SW 1271 (cell line): ENCODE data around the gene OR1F1.
"Not testable (repeated sequence)": the region's sequence is repeated elsewhere in the genome, so short reads cannot be mapped to it uniquely, and the experiment has no call there.

Source experiments
- DNase-seq, 2 experiments: peaks; one replicate each; lab custom pipeline; 2025; lab: John Stamatoyannopoulos, UW

OR1F1 gene

DNA sequence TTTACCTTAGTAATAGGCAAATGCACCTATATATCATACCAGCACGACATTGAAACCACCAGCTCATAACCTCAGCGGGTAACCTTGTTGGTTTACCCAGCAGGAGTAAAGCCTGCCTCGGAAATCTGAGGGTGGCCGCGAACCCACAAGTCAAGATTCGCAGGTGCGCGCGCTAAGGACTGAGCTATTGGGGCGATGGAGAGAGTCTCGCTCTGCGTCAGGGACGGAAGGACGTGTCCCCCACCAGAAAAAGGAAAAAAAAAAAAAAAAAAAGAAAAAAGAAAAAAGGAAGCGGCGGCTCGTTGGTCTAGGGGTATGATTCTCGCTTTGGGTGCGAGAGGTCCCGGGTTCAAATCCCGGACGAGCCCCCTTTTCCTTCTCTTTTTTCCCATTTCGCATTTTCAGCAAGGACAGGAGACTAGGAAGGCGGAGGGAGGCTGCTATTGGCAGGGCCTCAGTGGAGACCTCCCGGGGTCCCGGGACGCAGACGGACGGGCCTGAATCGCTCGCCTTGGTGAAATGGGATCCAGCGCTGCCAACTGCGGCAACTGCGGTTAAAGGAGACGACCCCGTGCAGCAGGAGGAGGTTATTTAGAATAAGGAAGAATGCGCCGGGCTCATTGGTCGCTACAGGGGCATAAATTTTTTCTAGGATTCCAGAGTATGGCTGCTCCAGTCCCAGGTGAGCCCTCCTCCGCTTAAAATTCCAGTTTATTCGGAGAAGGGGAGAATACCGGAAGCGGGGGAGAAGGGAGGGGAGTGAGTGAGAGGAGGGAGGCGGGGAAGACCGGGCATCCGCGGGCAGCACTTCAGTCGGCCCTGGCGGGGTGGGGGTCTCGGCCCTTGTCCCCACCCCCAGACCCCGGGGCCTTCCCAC is at the start of gene OR1F1:
OR1F1 (plus strand) TSS at position 407 of the 877 bp plus-strand sequence.
- DNase-seq = peak in 1 of 2 experiments; percentile 64

DNA sequence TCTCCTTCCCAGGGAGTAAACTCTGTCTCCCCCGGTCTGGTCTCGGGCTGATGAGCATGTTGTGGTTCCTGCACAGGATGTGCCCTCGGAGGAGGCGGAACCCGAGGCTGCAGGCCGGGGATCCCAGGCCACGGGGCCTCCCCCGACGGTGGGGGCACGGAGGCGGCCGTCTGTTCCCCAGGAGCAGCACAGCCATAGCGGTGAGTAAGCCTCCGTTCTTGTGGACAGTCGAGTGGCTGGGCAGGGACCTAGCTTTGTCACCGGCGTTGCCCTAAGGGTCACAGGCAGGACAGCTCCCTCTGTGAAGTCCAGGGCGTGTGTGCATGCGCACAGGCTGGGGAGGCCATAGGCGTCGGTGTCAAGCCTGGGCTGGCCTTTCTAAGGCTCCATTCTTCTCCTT is 49.7 kb upstream of the OR1F1 start:
- no peak for DNase-seq

DNA sequence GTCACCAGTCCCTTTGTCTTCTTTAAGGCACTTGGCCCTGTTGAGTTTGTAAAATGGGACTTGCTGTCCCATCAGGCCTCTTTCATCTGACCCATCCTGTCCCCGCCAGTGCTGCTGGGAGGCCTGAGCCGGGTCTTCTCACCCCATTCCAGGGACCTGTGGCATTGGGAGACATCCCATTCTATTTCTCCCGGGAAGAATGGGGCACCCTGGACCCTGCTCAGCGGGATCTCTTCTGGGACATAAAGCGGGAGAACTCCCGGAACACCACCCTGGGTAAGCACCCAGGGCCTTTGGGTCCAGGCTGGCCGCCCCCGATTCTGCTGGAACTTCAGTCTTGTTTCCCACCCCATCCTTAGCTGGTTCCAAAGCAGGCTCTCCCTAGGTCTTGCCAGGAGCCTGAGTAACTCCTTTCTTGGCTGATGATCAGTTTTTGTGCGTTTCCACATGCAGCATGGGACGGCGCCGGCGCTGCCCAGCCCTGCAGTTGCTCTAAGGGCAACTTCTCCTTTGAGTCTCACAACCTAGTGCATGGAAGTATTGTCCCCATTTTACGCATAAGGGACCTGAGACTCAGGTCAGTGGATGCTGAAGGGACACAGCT is 49.1 kb upstream of the OR1F1 start:
- DNase-seq = no peak

DNA sequence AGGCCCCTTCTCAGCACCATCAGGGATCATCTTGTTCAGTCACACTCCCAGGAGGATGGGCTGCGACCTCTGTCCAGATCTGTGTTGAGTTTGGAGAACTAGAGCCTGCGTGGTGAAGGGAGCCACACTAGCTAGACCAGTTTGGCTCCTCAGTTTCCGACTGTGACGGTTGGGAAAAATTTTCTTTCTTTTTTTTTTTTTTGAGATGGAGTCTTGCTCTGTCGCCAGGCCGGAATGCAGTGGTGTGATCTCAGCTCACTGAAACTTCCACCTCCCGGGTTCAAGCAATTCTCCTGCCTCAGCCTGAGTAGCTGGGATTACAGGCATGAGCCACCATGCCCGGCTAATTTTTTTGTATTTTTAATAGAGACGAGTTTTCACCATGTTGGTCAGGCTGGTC is 48.4 kb upstream of the OR1F1 start:
- not testable (repeated sequence) for DNase-seq

- no peak for DNase-seq
Observed at GRCh38 chr16:3140603-3141427, 47.2 kb upstream of the OR1F1 start.

DNA sequence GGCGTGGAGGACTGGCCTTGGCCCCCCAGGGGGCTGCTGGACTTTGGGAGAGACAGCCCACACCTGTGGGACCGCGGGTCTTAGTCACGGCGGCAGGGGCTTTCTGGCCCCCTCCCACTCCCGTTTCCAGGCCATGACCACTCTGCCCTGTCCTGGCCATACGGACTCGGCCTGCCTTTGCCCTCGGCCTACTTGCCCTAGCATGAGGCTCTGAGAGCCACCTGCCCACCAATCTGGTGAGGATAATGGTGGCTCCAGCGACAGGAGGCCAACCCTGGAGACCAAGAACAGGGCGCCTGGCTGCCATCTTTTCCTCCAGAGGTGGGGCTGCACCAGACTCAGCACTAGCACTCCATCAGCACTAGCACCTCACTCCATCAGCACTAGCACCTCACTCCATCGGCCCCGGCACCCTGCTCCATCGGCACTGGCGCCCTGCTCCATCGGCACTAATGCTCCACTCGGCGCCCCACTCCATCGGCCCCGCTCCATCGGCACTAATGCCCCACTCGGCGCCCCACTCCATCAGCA is 46.2 kb upstream of the OR1F1 start:
- no peak for DNase-seq

- DNase-seq = no peak
Observed at GRCh38 chr16:3142327-3142726, 45.7 kb upstream of the OR1F1 start.

GRCh38 chr16:3142770-3143169 is 45.2 kb upstream of the OR1F1 start:
- DNase-seq = no peak

DNA sequence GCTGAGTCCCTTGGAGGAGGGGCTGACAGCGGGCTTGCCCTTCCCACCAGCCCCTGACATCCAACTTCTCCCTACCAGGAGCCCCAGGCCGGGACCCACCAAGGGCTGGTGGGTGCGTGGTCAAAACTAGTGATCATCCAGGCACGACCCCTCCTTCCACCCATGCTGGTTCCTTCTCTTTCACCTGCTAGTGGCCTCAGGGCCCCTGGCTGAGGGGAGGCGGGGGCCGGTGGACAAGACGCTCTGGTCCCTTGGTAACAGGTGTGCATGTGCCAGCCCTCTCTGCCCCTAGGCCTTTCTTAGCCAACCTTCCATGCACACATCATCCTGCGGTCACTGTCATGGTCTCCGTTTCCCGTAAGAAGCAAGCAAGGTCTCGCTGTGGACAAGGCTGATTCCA is 44.8 kb upstream of the OR1F1 start:
- DNase-seq = no peak

GRCh38 chr16:3143598-3144320 is 44.2 kb upstream of the OR1F1 start:
- DNase-seq = no peak

- no peak for DNase-seq
Observed at GRCh38 chr16:3144321-3144983, 43.6 kb upstream of the OR1F1 start.

DNA sequence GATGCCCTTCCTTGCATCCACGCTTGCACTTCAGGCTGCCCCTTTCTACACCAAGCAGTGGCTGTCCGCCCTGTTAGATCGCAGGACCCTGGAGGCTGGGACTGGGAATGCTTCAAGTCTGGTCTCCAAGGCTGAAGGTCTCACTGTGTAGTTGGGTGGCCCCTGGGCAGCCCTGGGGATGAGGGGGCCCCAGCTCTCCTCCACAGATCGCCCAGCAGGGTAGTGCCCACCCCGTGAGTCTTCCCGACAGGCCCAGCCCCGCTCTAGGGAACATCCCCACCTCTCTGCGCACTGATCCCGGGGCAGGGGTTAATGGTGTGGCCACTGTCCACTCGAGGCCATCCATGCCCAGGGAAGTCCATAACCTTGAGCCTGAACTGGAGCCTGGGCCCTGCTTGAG is 42.9 kb upstream of the OR1F1 start:
- DNase-seq = no peak

DNA sequence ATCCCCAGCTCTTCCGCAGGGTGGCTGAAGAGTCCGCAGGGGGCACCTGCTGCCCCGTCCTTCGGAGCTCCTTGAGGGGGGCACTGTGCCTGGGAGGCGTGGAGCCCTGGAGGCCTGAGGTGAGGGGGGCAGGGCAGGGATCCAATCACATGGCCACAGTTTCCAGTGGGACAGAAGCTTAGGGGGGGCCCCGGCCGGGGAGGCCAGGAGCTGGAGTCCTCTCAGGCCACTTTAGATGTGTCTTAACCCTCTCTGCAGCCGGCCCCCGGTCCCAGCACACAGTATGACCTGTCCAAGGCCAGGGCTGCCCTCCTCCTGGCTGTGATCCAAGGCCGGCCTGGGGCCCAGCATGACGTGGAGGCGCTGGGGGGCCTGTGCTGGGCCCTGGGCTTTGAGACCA is 42.3 kb upstream of the OR1F1 start:
- DNase-seq = no peak

- DNase-seq = no peak
Observed at GRCh38 chr16:3147046-3147756, 40.8 kb upstream of the OR1F1 start.

- no peak for DNase-seq
Observed at GRCh38 chr16:3147757-3148104, 40.3 kb upstream of the OR1F1 start.

DNA sequence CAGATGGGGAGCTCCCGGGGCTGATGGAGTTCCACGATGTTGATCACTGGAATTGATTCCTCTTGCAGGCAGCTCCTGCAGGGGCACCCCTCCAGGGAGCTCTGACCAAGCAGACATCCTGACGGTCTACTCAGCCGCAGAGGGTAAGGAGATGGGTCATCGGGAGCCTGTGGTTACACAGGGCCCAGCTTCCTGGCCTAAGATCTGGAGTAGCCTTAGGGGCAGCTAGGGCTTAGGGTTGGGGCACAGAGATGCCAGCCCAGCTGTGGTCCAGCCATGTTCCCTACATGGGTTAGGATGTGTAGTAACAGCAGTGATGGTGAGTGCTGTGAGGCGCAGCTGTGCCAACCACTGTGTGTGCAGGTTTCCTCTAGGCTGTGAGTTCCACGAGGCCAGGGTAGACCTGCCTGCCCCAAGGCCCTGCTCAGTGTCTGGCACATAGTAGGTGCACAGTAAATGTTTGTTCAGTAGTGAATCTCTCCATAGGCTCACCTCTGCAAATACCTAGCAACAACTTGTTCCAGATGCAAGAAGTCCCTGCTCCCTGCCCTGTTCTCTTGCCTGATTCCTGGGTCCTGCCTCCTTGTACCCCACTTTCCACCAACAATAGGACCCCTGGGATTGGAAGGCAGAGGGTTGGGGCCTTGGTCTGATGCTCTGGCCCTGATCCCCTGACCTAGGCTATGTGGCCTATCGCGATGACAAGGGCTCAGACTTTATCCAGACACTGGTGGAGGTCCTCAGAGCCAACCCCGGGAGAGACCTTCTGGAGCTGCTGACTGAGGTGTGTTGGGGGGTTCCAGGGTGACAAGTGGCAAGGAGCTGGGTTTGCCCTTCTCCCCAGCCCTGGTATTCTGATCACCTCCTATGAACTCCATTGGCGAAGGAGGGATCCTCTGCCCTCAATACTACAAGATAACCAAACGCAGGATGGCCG is 39.5 kb upstream of the OR1F1 start:
- no peak for DNase-seq

GRCh38 chr16:3149193-3149530 is 38.8 kb upstream of the OR1F1 start:
- DNase-seq = no peak

GRCh38 chr16:3149630-3150345 is 38.2 kb upstream of the OR1F1 start:
- peak in 1 of 2 experiments; percentile 59 for DNase-seq
